ENCODE measurements around the gene EFEMP1.

EFEMP1 gene

DNA sequence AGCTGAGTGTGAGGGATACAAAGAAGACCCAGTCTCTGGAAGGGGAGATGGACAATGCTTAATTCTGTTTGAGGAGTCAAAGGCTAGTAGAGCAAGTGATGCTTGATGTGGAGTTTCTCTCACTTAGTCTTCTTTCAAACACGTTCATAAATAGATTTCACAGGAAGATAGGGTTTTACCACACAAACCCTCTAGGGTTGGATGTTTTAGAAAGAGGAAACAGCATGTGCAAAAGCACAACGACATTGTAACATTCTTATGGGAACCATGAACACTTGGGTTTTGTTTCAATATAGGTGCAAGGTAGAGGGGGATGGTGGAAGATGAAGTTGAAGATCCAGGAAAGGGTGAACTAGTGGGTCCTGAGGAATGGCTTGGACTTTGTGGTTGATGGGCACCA lies 10.8 kb upstream of the EFEMP1 start:
- no peak for DNase-seq (ENCODE audit: extremely low read depth in 1 of 2, low read depth in 1 of 2)

DNA sequence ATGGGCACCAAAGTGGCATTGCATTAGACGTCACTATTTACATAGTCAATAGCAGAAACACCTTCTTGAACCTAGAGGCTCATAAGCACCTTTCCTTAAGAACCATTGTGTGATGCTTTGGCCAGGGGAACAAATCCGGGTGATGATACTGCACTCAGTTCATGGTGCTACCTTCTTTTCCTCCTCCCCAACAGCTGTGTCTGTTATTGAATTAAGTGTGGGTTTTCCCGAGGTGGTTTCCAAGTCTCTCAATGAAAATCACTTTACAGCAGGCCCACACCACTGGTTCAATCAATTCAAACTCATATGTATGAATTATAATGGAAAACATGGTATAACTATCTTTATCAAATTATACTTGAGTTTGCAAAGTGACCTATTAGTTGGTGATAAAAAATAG lies 9.3 kb upstream of the EFEMP1 start:
- no peak for DNase-seq (ENCODE audit: extremely low read depth in 1 of 2, low read depth in 1 of 2)

DNA sequence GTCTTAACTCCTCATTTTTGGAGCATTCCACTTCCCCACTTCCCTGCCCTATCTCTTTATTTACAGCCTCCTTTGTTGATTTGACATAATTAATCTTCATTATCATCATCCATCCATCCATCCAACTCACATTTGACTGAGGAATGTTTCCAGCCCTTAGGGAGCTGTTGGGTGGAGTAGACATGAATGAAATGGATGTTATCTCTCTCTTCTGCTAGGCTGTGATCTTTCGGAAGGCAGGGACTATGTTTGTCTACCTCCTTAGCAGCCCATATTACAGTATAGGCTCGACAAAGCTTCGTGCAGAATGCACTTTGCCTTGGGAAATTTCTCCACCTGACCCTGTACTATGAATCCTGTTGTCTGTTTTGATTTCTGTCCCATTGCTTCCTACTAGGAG lies 7.7 kb upstream of the EFEMP1 start:
- no peak for DNase-seq (ENCODE audit: extremely low read depth in 1 of 2, low read depth in 1 of 2)

DNA sequence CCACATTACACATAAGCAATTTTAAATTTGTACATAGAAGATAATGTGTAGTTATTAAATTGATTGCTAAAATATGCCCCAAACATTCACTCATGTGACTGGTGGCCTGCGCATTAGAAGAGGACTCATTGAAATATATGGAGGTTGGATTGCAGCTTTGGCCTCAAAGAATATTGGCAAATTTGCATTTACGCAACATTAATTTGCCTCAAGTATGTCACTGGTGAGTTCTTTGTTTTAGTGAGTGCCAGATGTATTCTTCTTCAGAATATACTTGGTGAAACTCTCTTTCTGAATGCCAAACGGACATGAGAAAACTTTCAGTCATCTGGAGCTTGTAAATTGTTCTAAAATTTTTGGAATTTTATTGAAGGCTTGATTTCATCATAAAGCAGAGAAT lies 5.9 kb upstream of the EFEMP1 start:
- DNase-seq (ENCODE audit: extremely low read depth in 1 of 2, low read depth in 1 of 2) = no peak

DNA sequence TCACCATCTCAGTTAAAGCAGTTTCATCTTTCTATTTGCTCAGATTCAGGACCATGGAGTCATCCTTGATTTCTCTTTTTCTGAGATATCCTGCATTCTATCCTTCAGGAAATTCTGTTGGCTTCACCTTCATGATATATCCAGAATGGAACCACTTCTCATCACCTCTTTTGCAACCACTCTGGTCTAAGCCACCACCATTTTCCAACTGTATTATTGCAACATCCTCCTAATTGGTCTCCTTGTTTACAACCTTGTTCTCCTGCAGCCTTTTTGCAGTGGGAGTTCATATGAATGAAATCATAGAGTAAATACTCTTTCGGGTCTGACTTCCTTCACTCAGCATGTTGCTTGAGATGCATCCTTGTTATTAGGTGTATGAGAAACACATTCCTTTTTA lies 3.4 kb upstream of the EFEMP1 start:
- DNase-seq (ENCODE audit: extremely low read depth in 1 of 2, low read depth in 1 of 2) = no peak

DNA sequence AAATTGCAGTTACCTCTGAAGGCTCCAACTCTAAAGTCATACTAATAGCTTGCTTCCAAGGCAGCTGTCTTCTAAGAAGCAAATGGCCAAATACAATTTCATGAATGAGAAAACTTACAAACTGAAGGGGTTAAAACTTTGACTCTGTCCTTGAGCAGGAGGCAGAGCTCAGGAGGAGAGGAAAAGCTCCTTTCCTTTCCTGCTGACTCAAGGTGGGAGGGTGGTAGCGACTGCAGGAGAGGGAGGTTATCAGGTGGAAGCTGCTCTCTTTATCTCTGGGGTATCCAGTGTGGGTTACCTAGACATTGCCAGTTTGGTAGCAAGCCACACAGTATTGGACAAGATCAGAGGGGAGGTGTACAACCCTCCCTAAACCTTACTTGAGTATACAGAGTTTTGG lies 2.7 kb upstream of the EFEMP1 start:
- DNase-seq (ENCODE audit: extremely low read depth in 1 of 2, low read depth in 1 of 2) = no peak

DNA sequence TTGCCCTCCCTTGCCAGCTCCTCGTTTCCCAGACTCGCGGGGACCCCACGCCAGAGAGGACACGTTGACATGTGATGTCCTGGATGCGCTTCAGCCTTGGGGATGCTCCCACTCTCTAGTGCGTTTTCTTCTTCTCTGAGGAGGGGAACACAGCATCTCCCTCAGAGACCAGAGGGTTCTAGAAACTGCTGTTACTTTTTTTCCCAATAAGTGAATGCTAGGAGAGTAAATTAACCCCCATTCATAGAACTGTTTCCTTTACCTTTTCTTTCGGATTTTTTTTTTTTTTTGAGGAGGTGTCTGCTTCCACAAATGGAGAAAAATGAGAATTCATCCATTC lies 370 bp upstream of the EFEMP1 start:
- no peak for DNase-seq (ENCODE audit: extremely low read depth in 1 of 2, low read depth in 1 of 2)

DNA sequence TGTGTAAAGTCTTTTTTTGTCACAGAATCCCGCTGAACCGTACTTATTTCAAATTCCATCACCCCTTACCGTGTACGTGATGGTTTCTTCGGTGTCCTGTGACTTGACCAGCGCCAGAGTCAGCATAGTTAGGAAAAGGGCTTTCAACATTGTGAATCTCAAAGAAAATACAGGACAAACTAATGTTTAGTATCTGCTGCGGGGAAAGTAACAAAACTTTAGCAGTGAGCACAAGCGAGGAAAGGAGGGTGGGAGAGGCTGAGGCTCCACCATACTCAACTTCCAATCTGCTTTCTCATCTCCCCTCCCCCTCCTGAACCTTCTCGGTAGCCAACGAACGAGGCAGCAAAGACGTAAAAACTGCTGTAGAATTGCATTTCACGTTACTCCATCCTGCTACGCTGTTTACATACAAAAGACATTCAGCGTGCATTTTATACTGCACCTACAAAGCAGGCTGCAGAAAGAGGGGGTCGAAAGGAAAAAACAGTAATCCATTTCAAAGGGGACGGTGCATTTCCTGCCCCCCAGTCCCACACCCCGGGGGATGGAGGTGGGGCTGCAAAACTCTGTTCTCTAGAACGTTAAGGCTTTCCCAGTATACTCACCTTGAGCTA lies 1.2 kb downstream of the EFEMP1 start:
- DNase-seq (ENCODE audit: extremely low read depth in 1 of 2, low read depth in 1 of 2) = no peak

DNA sequence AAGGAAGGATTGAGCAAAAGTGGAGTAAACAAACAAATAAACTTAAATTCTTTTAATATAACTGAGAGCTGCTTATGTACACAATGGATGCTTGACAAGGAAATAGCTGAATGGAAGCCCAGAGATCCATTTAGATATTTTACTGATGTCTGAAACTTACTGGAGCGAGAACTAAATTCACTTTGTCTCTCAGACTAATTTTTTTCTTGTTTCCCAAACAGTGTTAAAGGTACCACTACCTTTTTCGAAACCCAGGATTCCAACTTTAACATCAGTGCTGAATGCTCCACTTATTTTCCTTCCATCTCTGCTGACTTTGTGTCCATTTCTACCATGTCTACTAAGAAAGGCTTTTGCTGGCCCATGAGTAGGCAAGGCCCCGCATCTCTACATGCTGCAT lies 4.0 kb downstream of the EFEMP1 start:
- DNase-seq (ENCODE audit: extremely low read depth in 1 of 2, low read depth in 1 of 2) = no peak

DNA sequence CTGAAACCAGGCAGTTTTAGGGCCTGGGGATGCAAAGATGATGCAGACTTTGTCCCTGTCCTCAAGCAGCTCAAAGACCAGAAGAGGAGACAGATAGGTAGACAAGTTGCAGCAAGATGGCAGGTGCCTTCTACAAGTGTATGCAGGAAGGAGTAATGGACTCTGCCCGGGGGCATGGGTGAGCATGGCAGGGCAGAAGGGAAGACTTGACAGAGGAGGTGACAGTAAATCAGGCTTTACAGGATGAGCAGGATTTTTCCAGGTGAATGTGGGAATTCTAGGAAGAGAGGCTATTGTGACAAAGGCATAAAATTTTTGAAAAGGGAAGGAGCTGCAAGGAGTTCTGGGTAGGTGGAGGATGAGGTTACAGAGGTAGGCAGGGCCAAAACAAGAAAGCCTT lies 4.7 kb downstream of the EFEMP1 start:
- no peak for DNase-seq (ENCODE audit: extremely low read depth in 1 of 2, low read depth in 1 of 2)

DNA sequence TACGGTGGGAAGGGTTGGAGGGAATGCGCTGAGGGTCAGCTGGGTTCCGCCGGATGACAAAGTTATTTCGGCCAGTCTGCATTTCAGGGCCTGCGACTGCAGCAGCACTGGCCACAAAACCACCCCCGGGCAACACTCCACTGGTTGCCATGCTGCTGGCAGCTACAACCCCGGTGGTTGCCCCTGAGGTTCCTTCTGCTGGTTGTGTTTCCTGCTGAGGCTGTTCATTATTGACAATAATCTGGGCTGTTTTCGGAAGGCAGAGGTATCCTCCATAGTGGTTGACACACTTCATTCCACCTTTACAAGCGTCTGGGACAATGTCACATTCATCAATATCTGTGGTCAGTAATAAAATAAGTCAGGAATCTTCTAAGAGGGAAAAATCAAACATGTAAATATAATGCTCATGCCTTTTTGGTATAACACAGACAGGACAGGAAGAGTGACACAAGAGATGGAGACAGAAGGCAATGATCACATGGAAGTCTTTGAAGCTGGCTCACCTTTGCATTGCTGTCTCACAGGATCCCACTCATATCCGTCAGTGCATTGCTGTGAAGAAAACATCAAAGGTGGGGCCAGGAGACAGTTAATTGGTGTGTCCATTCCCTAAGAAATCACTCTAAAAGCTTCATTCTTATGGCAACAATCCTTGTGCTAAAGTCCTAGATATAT lies 5.7 kb downstream of the EFEMP1 start:
- no peak for DNase-seq (ENCODE audit: extremely low read depth in 1 of 2, low read depth in 1 of 2)

DNA sequence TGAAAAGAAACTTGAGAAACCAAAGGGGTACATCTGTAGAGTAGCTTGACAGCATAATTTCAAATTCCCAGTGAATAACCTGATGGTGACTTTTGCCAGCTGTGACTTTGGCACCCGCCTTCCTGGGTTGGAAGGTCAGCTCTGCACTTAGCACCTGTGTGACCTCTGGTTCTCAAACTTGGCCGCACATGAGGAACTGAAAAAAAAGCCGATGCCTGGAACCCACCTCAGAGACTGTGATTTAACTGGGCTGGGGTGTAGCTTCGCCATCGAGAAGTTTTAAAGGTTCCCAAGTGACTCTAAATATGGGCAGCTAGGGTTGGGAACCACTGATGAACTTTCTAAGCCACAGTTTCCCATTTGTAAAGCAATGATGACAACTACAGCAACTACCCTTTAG lies 6.5 kb downstream of the EFEMP1 start:
- no peak for DNase-seq (ENCODE audit: extremely low read depth in 1 of 2, low read depth in 1 of 2)

DNA sequence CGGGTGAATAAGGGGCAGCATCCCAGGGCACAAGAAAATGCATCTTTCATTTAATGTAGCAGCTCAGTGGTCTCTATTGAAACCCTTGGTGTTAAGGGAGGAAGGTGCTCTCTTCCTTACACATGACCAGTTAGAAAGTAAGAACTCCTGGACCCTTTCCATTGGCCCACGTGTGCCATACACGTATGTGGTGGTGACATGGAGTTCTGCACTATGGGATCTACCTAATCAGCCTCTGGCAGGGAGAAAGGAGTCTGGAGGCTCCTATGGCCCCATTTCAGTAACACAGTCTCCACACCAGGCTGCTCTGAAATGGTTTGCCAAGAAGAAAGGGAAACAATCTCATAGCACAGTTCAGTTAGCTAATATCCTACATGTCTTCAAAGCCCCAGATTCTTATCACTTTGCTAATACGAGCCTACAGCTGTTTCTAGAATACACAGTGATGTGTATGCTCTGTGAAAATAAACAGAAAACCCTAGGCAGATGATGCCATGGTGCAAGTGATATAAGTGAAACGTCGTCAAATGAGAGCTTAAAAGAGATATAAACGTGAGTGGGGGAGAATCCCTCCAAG lies 7.0 kb downstream of the EFEMP1 start:
- no peak for DNase-seq (ENCODE audit: extremely low read depth in 1 of 2, low read depth in 1 of 2)

DNA sequence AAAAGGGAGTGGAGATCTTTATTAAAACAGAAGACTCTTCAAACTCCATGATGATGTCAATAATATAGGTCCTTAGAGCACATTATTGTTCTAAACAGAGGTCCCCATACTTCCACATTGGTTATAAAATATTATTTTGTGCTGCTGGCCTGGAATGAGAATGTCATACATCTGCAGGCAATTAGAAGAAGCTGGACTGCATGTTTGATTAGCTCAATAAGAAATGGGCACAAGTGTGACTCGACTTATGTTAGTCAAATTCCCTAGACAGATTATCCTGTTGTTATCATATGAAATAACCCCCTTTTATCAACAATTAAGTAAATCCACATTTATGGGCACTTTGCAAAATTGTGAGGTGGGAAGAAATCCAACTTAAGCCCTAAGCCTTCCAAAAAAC lies 8.8 kb downstream of the EFEMP1 start:
- DNase-seq (ENCODE audit: extremely low read depth in 1 of 2, low read depth in 1 of 2) = no peak

DNA sequence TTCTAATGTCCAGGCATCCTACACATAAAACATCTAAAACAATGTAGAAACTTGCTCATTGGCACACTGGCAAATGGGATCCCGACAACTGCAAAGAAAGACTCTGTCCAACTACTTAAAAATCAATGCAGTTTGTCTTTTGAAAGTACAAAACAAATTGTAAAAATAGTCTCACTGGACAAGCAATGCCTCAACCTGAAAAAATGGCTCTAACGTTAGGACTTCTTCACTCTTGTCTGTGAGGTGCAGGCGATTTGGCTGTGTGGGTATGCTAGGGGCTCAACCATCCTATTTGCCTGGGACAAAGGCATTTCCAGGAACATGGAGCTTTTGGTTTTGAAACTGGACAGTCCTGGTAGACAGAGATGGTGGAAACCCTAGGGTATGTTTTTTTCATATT lies 10.7 kb downstream of the EFEMP1 start:
- DNase-seq (ENCODE audit: extremely low read depth in 1 of 2, low read depth in 1 of 2) = no peak

DNA sequence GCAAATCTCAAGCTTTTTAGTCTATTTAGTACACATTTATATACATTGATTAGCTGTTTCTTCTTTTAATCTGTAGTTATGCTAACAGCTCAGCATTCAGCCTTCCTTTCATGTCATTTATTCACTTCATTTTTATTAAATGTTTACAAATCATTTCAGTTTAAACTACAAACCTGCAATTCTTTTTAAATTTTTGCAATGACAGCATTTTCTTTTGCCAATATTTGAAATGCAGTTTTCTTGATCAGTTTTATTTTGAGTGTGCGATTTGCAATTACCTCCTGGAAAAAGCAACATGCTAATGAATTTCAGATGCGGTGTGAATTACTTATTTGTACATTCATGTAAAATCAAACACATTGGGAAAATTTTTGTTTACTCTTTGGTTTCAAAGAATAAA lies 13.5 kb downstream of the EFEMP1 start:
- DNase-seq (ENCODE audit: extremely low read depth in 1 of 2, low read depth in 1 of 2) = no peak

DNA sequence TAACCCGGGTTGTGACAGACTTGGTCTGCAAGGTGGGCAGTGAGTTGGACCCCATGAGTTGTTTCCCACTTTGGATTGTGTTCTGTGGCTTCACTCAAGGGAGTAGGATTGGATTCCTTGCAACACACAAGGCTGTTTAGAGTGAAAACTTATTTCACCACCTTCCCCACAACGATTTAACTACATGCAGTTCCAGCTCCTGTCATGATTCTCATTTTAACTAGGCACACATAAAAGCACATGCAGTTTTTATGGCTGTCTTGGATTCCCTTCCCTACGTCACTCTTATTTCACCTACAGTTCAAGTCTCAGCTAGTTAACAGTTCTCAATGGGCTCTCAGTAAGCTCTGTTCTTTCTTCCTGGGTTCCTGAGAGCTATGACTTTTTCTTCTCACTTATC lies 15.9 kb downstream of the EFEMP1 start:
- DNase-seq (ENCODE audit: extremely low read depth in 1 of 2, low read depth in 1 of 2) = no peak

DNA sequence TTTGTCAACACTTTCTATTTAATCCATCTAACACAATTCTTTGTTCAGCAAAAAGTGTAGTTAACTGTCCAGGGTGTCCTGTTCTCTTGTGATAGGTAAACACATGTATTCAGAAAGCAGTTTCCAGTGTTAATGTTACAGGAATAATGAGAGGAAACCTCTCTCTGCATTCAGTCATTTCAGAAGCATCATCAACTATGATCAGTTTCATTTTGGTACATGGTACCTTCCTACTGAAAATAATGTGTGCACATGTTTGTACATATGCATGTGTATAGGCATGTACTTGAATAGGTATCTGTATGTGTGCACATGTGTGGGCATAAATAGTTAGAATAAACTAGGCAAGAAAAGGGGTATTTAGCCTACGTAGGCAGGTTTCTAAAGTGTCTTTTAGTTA lies 16.6 kb downstream of the EFEMP1 start:
- no peak for DNase-seq (ENCODE audit: extremely low read depth in 1 of 2, low read depth in 1 of 2)

DNA sequence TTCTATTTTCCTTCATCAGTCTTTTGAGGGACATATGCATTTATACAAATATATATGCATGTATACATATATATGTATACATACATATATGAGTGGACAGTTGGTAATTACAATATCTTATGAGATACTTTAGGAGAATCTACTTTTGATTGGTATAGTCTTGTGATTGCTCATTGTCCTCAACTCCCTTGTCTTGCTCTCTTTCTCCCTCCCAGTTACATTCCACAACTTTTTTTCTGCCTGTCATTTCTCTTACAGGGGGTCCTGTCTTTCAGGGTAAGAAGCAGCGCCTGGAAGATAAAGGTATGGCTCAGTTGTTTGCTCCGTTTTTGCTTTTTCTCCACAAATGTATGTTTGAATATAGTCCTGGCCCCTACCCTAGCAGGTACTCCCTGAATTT lies 19.9 kb downstream of the EFEMP1 start:
- no peak for DNase-seq (ENCODE audit: extremely low read depth in 1 of 2, low read depth in 1 of 2)

DNA sequence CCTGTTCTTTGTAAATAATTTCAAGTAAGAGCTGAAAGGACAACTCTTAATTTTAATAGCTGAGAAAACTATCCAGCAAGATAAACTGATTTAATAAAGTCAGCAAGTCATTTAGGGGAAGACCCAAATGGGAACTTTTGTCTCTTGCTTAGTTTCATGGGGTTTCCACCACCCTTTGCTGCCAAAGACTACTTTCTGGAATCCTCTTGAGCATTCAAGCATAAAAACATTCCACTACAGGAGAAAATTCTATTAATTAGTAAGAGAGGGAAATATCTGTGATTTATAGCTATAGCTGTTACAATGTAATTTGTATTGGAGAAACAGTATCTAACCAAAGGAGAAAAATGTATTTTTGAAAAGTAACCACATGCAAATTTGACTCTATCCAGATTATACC lies 20.6 kb downstream of the EFEMP1 start:
- DNase-seq (ENCODE audit: extremely low read depth in 1 of 2, low read depth in 1 of 2) = no peak

DNA sequence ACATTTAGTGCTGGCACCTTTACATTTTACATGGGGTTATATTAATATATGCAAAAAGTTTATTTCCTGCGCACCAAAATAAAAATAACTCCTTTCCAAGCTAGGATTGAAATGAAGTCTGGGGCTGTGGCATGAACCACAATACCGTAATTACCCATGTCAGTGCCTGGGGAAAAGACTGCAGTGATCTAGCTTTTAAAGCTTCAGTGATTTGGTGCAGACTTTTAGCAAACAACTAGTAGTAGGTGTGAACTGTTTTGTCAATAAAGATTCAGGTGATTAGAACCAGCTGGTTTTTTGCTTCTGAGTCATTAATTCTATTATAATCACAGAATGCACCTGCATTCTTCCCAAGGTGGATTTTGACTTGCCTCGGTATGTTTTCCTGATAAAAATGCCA lies 21.2 kb downstream of the EFEMP1 start:
- no peak for DNase-seq (ENCODE audit: extremely low read depth in 1 of 2, low read depth in 1 of 2)

DNA sequence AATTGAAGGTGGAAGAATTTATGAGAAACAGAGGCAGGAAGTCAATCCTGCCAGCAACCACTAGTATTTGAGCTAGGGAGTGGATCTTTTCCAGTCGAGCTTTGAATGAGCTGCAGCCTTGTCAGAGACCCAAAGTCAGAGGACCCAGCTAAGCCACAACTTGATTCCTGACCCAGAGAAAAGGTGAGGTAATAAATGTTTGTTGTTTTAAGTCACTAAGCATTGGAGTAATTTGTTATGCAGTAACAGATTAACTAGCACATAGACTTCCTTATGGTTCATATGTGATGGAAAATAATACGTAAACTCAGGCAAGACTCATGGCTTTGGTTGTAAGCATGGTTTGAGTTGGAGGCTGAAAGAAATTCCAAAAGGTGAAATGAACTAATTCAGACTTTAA lies 21.6 kb downstream of the EFEMP1 start:
- no peak for DNase-seq (ENCODE audit: extremely low read depth in 1 of 2, low read depth in 1 of 2)

DNA sequence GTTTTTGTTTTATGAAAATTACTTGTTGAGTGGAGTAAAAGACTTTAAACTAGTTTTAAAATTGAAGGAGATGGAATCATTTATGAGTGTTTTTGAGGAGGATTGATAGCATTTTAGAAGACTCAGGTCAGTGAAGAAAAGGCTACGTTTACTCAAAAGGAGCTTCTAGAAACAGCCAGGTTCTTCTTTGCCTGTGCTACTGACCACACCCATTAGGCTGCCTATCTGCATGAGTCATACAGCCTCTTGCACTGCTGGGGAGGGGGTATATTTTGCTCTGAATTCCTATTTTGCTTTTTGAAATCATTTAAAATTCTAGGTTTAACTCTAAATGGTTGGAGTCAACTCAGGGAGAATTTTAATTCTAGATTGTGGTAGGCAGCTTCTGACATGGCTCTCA lies 22.3 kb downstream of the EFEMP1 start:
- no peak for DNase-seq (ENCODE audit: extremely low read depth in 1 of 2, low read depth in 1 of 2)

All from activated CD8-positive, alpha-beta memory T cell treated with anti-CD3 and anti-CD28 coated beads for 1 hour (primary cell).